Loucy (cell line): ENCODE data around the gene CRX.
"Not testable (repeated sequence)": the region's sequence is repeated elsewhere in the genome, so short reads cannot be mapped to it uniquely, and the experiment has no call there.

Source experiments
- H2AFZ ChIP-seq: fragments of 200-600 bp; sonication (generic); 2 replicates; pipeline ENCODE4 v1.6.0; 2016; ENCODE audit warnings: antibody characterized with exemption, mild to moderate bottlenecking, low read length, moderate library complexity
- H3F3A ChIP-seq: fragments of 200-600 bp; 2 replicates; pipeline ENCODE4 v1.6.0; 2016; ENCODE audit warnings: antibody characterized with exemption, low read depth, mild to moderate bottlenecking
- H3K27me3 ChIP-seq: fragments of 200-600 bp; sonication (generic); 2 replicates; pipeline ENCODE4 v1.6.1; 2014; ENCODE audit warnings: low read length, mild to moderate bottlenecking; ENCODE audit not compliant: insufficient read depth, poor library complexity, severe bottlenecking
- H3K36me3 ChIP-seq: fragments of 200-600 bp; sonication (generic); 2 replicates; pipeline ENCODE4 v1.6.1; 2016; ENCODE audit warnings: low read length; ENCODE audit not compliant: insufficient read depth
- H3K4me1 ChIP-seq: fragments of 200-600 bp; sonication (generic); 2 replicates; pipeline ENCODE4 v1.5.1; 2014; ENCODE audit warnings: low read length, mild to moderate bottlenecking; ENCODE audit not compliant: insufficient read depth, poor library complexity, severe bottlenecking
- H3K4me2 ChIP-seq: fragments of 200-600 bp; sonication (generic); 2 replicates; pipeline ENCODE4 v1.6.0; 2014; ENCODE audit warnings: antibody characterized with exemption, low read length, low read depth, mild to moderate bottlenecking; ENCODE audit not compliant: poor library complexity, severe bottlenecking
- H3K4me3 ChIP-seq: fragments of 200-600 bp; sonication (generic); 2 replicates; pipeline ENCODE4 v1.5.1; 2014; ENCODE audit warnings: low read length, mild to moderate bottlenecking, mixed read lengths; ENCODE audit not compliant: poor library complexity, severe bottlenecking
- H3K79me2 ChIP-seq: fragments of 200-600 bp; sonication (generic); 2 replicates; pipeline ENCODE4 v1.6.1; 2014; ENCODE audit warnings: low read length; ENCODE audit not compliant: insufficient read depth
- H3K9ac ChIP-seq: fragments of 200-600 bp; sonication (generic); 2 replicates; pipeline ENCODE4 v1.6.0; 2014; ENCODE audit warnings: mild to moderate bottlenecking, low read depth, low read length, moderate library complexity; ENCODE audit not compliant: poor library complexity, severe bottlenecking
- H3K9me2 ChIP-seq: fragments of 200-600 bp; sonication (generic); replicated peaks from 2 replicates; pipeline ENCODE4 v1.6.1; 2016; ENCODE audit warnings: low read depth, low read length, mixed read lengths
- H3K9me3 ChIP-seq: fragments of 200-600 bp; sonication (generic); 2 replicates; pipeline ENCODE4 v1.6.1; 2014; ENCODE audit warnings: mild to moderate bottlenecking, antibody characterized with exemption, low read length, low read depth; ENCODE audit not compliant: insufficient read depth
- H4K20me1 ChIP-seq: fragments of 200-600 bp; sonication (generic); 2 replicates; pipeline ENCODE4 v1.6.0; 2014; ENCODE audit warnings: antibody characterized with exemption, low read length, mild to moderate bottlenecking; ENCODE audit not compliant: insufficient read depth, poor library complexity, severe bottlenecking
- CTCF ChIP-seq: fragments of 200-600 bp; sonication (generic); conservative IDR thresholded peaks from 2 replicates; pipeline ENCODE4 v1.5.1; 2014; ENCODE audit warnings: mild to moderate bottlenecking, antibody characterized with exemption, low read length
- EZH2phosphoT487 ChIP-seq: fragments of 200-600 bp; IDR thresholded peaks from 2 replicates; pipeline ENCODE4 v1.6.1; 2018; ENCODE audit warnings: antibody characterized with exemption, mild to moderate bottlenecking, moderate library complexity, borderline replicate concordance

The CRX gene

GRCh38 chr19:47813995-47814328 lies 7.8 kb upstream of the CRX start:
- Histone ChIP-seq H3K4me2 (no peak overlapping the region), H4K20me1 (no peaks in the 10 kb centered on the region), H3K4me1 (no peaks in the 10 kb centered on the region), H3K9ac (no peak overlapping the region), H3K27me3 (no peaks in the 10 kb centered on the region), H3K4me3 (no peak overlapping the region), H2AFZ (no peak overlapping the region), H3F3A (no peaks in the 10 kb centered on the region), H3K9me3 (no peaks in the 10 kb centered on the region), H3K9me2 (no peaks in the 10 kb centered on the region), H3K36me3 (no peaks in the 10 kb centered on the region), H3K79me2 (no peaks in the 10 kb centered on the region)
- TF ChIP-seq CTCF: no peak
- no peak for TF ChIP-seq EZH2phosphoT487

GRCh38 chr19:47816270-47816669 lies 5.5 kb upstream of the CRX start:
- H4K20me1 ChIP-seq, H3K4me2 ChIP-seq, H3K9me3 ChIP-seq, H3K4me3 ChIP-seq, H3K4me1 ChIP-seq, H3K36me3 ChIP-seq, H2AFZ ChIP-seq, H3K9ac ChIP-seq, H3K79me2 ChIP-seq, H3F3A ChIP-seq, H3K9me2 ChIP-seq, H3K27me3 ChIP-seq: not testable (repeated sequence)

GRCh38 chr19:47818221-47818620 lies 3.5 kb upstream of the CRX start:
- not testable (repeated sequence) for H3K4me3 ChIP-seq, H3K4me1 ChIP-seq, H3K4me2 ChIP-seq, H3K9me3 ChIP-seq, H3F3A ChIP-seq, H2AFZ ChIP-seq, H3K36me3 ChIP-seq, H3K9me2 ChIP-seq, H3K9ac ChIP-seq, H4K20me1 ChIP-seq, H3K79me2 ChIP-seq, H3K27me3 ChIP-seq

- no peak overlapping the region for H2AFZ ChIP-seq
- H3F3A ChIP-seq: no peaks in the 10 kb centered on the region
- no peak overlapping the region for H3K9ac ChIP-seq
- H3K9me3 ChIP-seq: no peaks in the 10 kb centered on the region
- no peaks in the 10 kb centered on the region for H3K79me2 ChIP-seq
- no peaks in the 10 kb centered on the region for H3K9me2 ChIP-seq
- no peak overlapping the region for H3K4me3 ChIP-seq
- no peak overlapping the region for H3K4me2 ChIP-seq
- no peak for TF ChIP-seq CTCF
- no peak for TF ChIP-seq EZH2phosphoT487
- H3K4me1 ChIP-seq: no peaks in the 10 kb centered on the region
- no peaks in the 10 kb centered on the region for H3K36me3 ChIP-seq
- no peaks in the 10 kb centered on the region for H4K20me1 ChIP-seq
- H3K27me3 ChIP-seq: no peaks in the 10 kb centered on the region
These were observed 1.9 kb upstream of the CRX start for GRCh38 chr19:47819858-47820257.
